Esophagus muscularis mucosa (tissue), 4 donors: ENCODE measurements around the gene NPEPL1. TPM values are rescaled to one million over a fixed set of nuclear protein-coding genes. Genes with fewer than 3 reads are reported as not detected.
"Not testable (repeated sequence)": the region's sequence is repeated elsewhere in the genome, so short reads cannot be mapped to it uniquely, and the experiment has no call there.

Experiments
- DNase-seq: peaks from one replicate; pipeline ENCODE4 v3.0.0-alpha.2; 2017; ENCODE audit errors: extremely low spot score
- H3K27ac ChIP-seq, 4 donors: fragments of 200-600 bp; sonication (generic); replicated peaks in 1 of 4; 1 replicate in 3 of 4; 2 replicates in 1 of 4; pipeline ENCODE4 v1.5.1; 2016 to 2019; ENCODE audit warnings: mild to moderate bottlenecking in 1 of 4
- H3K27me3 ChIP-seq, 4 donors: fragments of 200-600 bp; sonication (generic); one replicate each; pipeline versions ENCODE4 v1.5.1 to v1.6.0; 2016 to 2019
- H3K36me3 ChIP-seq, 4 donors: fragments of 200-600 bp; sonication (generic); one replicate each; pipeline ENCODE4 v1.5.1; 2016 to 2019
- H3K4me1 ChIP-seq, 4 donors: fragments of 200-600 bp; sonication (generic); one replicate each; pipeline ENCODE4 v1.5.1; 2016 to 2019
- H3K4me3 ChIP-seq, 4 donors: fragments of 200-600 bp; sonication (generic); 1 replicate in 2 of 4; 2 replicates in 2 of 4; pipeline ENCODE4 v1.5.1; 2016 to 2019; ENCODE audit warnings: mild to moderate bottlenecking in 4 of 4, moderate library complexity in 1 of 4
- H3K9me3 ChIP-seq, 4 donors: fragments of 200-600 bp; sonication (generic); 1 replicate in 3 of 4; 2 replicates in 1 of 4; pipeline ENCODE4 v1.5.1; 2016 to 2019
- CTCF ChIP-seq, 3 experiments: fragments of 200-600 bp in 2 of 3; fragments of 450-650 bp in 1 of 3; sonication (generic) in 2 of 3; IDR thresholded peaks; one replicate each; pipeline ENCODE4 v1.5.1; 2017 to 2019; ENCODE audit warnings: antibody characterized with exemption in 3 of 3, mild to moderate bottlenecking in 2 of 3, moderate library complexity in 1 of 3
- EP300 ChIP-seq: sonication (generic); formaldehyde crosslinking; IDR thresholded peaks from one replicate; pipeline ENCODE4 v1.6.1; 2017; ENCODE audit warnings: antibody characterized with exemption
- POLR2A ChIP-seq: fragments of 450-650 bp; IDR thresholded peaks from one replicate; pipeline ENCODE4 v1.6.1; 2017; ENCODE audit warnings: antibody characterized with exemption, moderate library complexity, mild to moderate bottlenecking, low read depth
- POLR2AphosphoS5 ChIP-seq, 2 donors: sonication (generic); formaldehyde crosslinking; IDR thresholded peaks; one replicate each; pipeline ENCODE4 v1.6.1; 2017; ENCODE audit warnings: antibody characterized with exemption in 2 of 2
- WGBS: methylation state at CpG from one replicate; pipeline ENCODE4 v1.1.5; 2018; 5-methylcytosine and 5-hydroxymethylcytosine counted together
- intact Hi-C: fragments of 100-400 bp; cut with DNase I; formaldehyde crosslinking; loops from one replicate; pipeline ENCODE4 v1.15.1; 2023
- total RNA-seq, 4 donors: library from RNA; depleted of rRNA; stranded (reverse); fragments of >200 nt; gene quantifications; one replicate each; pipeline versions ENCODE4 v1.1.0 to v1.2.1, GENCODE V29; 2016

Gene NPEPL1
- total RNA-seq, 4 donors from 2014 or later = 29.0 to 59.0 (median 50.5) TPM

GRCh38 chr20:58722877-58723627, 30.5 kb downstream of the NPEPL1 start:
- H3K27ac ChIP-seq = no peak overlapping the region
- H3K27me3 ChIP-seq = peaks cover 0 to 49% (median 6%) of the 10 kb centered on the region in 4 donors
- no peak overlapping the region for H3K4me3 ChIP-seq
- H3K9me3 ChIP-seq = peaks cover 0 to 8% (median 3%) of the 10 kb centered on the region in 4 donors
- TF ChIP-seq EP300 = no peak
- no peak for TF ChIP-seq POLR2A
- no peak for TF ChIP-seq CTCF (IDR thresholded peaks at IDR 0.05)
- no peak for TF ChIP-seq POLR2AphosphoS5 (IDR thresholded peaks at IDR 0.05)
- peak; percentile 81 for DNase-seq
- H3K4me1 ChIP-seq = no peaks in the 10 kb centered on the region
- intact Hi-C loops = no loop called here
- no peaks in the 10 kb centered on the region for H3K36me3 ChIP-seq
- WGBS = 82% methylated on average over 9 of the region's 9 CpGs

- peaks cover 0 to 10% (median 3%) of the 10 kb centered on the region in 4 donors for H3K9me3 ChIP-seq
- no peaks in the 10 kb centered on the region for H3K36me3 ChIP-seq
- H3K27ac ChIP-seq = no peak overlapping the region
- H3K4me1 ChIP-seq = no peaks in the 10 kb centered on the region
- H3K27me3 ChIP-seq = peaks cover 0 to 49% (median 6%) of the 10 kb centered on the region in 4 donors
- no peak overlapping the region for H3K4me3 ChIP-seq
- no peak for DNase-seq
- TF ChIP-seq POLR2A (no peak), EP300 (no peak), CTCF (IDR thresholded peaks at IDR 0.05) (no peak), POLR2AphosphoS5 (IDR thresholded peaks at IDR 0.05) (no peak)
- intact Hi-C loops = no loop called here
- 87% methylated on average over 3 of the region's 3 CpGs for WGBS
Observed at GRCh38 chr20:58723628-58723984, 31.0 kb downstream of the NPEPL1 start.

GRCh38 chr20:58726156-58726555, 33.6 kb downstream of the NPEPL1 start:
- DNase-seq, H3K27ac ChIP-seq, H3K4me1 ChIP-seq, H3K36me3 ChIP-seq, H3K4me3 ChIP-seq, intact Hi-C loops, H3K9me3 ChIP-seq: not testable (repeated sequence)
- WGBS = 43% methylated on average over 2 of the region's 2 CpGs
- H3K27me3 ChIP-seq = peaks cover 0 to 28% (median 4%) of the 10 kb centered on the region in 4 donors

- H3K4me1 ChIP-seq = no peaks in the 10 kb centered on the region
- no peak overlapping the region for H3K4me3 ChIP-seq
- H3K27ac ChIP-seq = no peak overlapping the region
- H3K9me3 ChIP-seq = peaks cover 0 to 10% (median 3%) of the 10 kb centered on the region in 4 donors
- no peak for TF ChIP-seq POLR2A
- TF ChIP-seq CTCF (IDR thresholded peaks at IDR 0.05) = no peak
- no peak for TF ChIP-seq POLR2AphosphoS5 (IDR thresholded peaks at IDR 0.05)
- H3K27me3 ChIP-seq = peaks cover 0 to 3% (median 0%) of the 10 kb centered on the region in 4 donors
- WGBS = 93% methylated on average over 2 of the region's 2 CpGs
- DNase-seq = no peak
- no peaks in the 10 kb centered on the region for H3K36me3 ChIP-seq
- intact Hi-C loops = no loop called here
Observed at GRCh38 chr20:58731192-58731591, 38.6 kb downstream of the NPEPL1 start.

- H3K9me3 ChIP-seq = no peaks in the 10 kb centered on the region
- no peak overlapping the region for H3K27ac ChIP-seq
- H3K36me3 ChIP-seq = no peaks in the 10 kb centered on the region
- H3K4me3 ChIP-seq = no peak overlapping the region
- no peak for TF ChIP-seq CTCF (IDR thresholded peaks at IDR 0.05)
- TF ChIP-seq POLR2A = no peak
- no peak for TF ChIP-seq POLR2AphosphoS5 (IDR thresholded peaks at IDR 0.05)
- TF ChIP-seq EP300 = no peak
- 75% methylated on average over 1 of the region's 1 CpG for WGBS
- no peak for DNase-seq
- H3K4me1 ChIP-seq = no peaks in the 10 kb centered on the region
- intact Hi-C loops = no loop called here
- H3K27me3 ChIP-seq = peaks cover 0 to 3% (median 0%) of the 10 kb centered on the region in 4 donors
Observed at GRCh38 chr20:58737198-58737597, 44.6 kb downstream of the NPEPL1 start.
